ENCODE results near the gene EDARADD.

The EDARADD gene

GRCh38 chr1:236511735-236512418, 117.8 kb downstream of the EDARADD start:
- Histone ChIP-seq H3K9ac (ENCODE audit: low read length) (no peak overlapping the region), H3K79me2 (ENCODE audit: low read length) (no peaks in the 10 kb centered on the region), H4K20me1 (ENCODE audit: insufficient read depth, low read length) (peaks cover 21% of the 10 kb centered on the region), H3K27ac (ENCODE audit: low read length) (no peak overlapping the region), H3K36me3 (replicated peaks; ENCODE audit: low read depth, low read length) (no peaks in the 10 kb centered on the region), H3K9me3 (ENCODE audit: insufficient read depth, low read length) (no peaks in the 10 kb centered on the region), H3K27me3 (ENCODE audit: low read depth, low read length) (peaks cover 74% of the 10 kb centered on the region), H3K4me1 (ENCODE audit: low read length) (peaks cover 15% of the 10 kb centered on the region), H2AFZ (ENCODE audit: low read depth, low read length) (no peak overlapping the region), H3K4me2 (ENCODE audit: low read length) (no peak overlapping the region), H3K4me3 (ENCODE audit: low read length) (no peak overlapping the region)
- TF ChIP-seq CTCF (IDR thresholded peaks at IDR 0.05; ENCODE audit: low read depth, low read length), result no peak
- no peak for TF ChIP-seq EZH2phosphoT487 (IDR thresholded peaks at IDR 0.05; ENCODE audit: low read depth)

DNA sequence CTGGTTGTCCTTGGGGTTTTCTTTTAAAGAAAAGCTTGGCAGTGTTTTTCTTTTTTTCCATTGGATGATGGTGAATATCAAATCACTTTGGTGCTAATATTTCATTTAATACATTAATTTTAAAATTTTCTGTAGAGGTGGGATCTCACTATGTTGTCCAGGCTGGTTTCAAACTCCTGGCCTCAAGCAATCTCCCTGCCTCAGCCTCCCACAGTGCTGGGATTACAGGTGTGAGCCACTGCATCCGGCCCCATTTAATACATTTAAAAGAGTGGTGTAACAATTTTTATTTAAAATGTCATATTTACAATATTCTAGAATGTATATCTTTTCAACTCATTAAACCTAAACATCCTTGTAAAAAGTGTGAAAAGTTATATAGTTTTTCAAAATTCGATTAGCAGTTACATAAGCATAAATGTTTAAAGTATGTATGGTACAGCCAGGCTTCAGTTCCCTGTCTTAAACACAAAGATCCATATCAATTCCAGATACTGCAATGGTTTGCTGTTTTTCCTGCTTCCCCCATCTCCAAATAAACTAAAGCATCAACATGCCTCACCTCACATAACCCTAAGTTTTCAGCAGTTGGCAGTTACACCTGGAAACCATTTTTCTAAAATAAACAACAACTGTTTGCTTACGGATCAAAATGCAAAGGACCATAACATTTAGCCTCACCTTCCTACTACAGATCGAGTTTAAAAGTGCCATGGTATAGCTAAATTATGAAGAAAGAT, 120.8 kb downstream of the EDARADD start:
- Histone ChIP-seq H3K9me3 (ENCODE audit: insufficient read depth, low read length) (no peaks in the 10 kb centered on the region), H3K36me3 (replicated peaks; ENCODE audit: low read depth, low read length) (no peaks in the 10 kb centered on the region), H3K27me3 (ENCODE audit: low read depth, low read length) (peaks cover 79% of the 10 kb centered on the region), H4K20me1 (ENCODE audit: insufficient read depth, low read length) (peaks cover 5% of the 10 kb centered on the region; the same call in 1 of the 2 replicates), H3K79me2 (ENCODE audit: low read length) (no peaks in the 10 kb centered on the region), H3K4me3 (ENCODE audit: low read length) (no peak overlapping the region), H3K4me2 (ENCODE audit: low read length) (no peak overlapping the region), H3K4me1 (ENCODE audit: low read length) (no peaks in the 10 kb centered on the region), H2AFZ (ENCODE audit: low read depth, low read length) (no peak overlapping the region), H3K27ac (ENCODE audit: low read length) (no peak overlapping the region), H3K9ac (ENCODE audit: low read length) (no peak overlapping the region)
- no peak for TF ChIP-seq CTCF (IDR thresholded peaks at IDR 0.05; ENCODE audit: low read depth, low read length)
- TF ChIP-seq EZH2phosphoT487 (IDR thresholded peaks at IDR 0.05; ENCODE audit: low read depth), result no peak

DNA sequence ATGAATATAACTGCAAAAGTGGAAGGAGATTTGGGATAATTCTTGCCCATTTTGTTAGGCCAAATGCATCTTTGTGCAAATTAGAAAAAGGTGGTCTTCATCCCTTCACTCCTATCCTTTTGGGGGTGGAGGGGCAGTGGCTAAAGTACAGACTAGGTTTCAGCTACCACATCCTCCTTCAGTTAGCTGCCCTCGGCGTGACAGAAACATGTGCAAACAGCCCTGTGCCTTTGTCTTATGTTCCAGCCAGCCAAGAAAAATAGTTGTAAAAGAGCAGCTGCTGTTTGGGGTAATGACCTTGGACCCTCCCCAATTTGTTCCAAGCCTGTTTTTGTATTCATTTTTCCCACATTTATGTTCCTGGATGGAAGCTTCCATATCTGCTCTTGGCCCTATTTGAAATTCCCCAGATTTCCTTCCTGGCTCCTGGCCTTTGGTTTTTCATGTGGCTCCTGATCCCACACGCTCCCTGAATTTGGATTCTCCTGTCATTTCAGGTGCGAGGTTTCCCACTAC, 121.4 kb downstream of the EDARADD start:
- Histone ChIP-seq H3K4me1 (ENCODE audit: low read length) (no peaks in the 10 kb centered on the region), H3K9me3 (ENCODE audit: insufficient read depth, low read length) (no peaks in the 10 kb centered on the region), H3K4me3 (ENCODE audit: low read length) (no peak overlapping the region), H3K79me2 (ENCODE audit: low read length) (no peaks in the 10 kb centered on the region), H3K27me3 (ENCODE audit: low read depth, low read length) (peaks cover 76% of the 10 kb centered on the region), H3K36me3 (replicated peaks; ENCODE audit: low read depth, low read length) (no peaks in the 10 kb centered on the region), H3K9ac (ENCODE audit: low read length) (no peak overlapping the region), H2AFZ (ENCODE audit: low read depth, low read length) (no peak overlapping the region), H3K27ac (ENCODE audit: low read length) (no peak overlapping the region), H4K20me1 (ENCODE audit: insufficient read depth, low read length) (peaks cover 5% of the 10 kb centered on the region; the same call in 1 of the 2 replicates), H3K4me2 (ENCODE audit: low read length) (no peak overlapping the region)
- TF ChIP-seq EZH2phosphoT487 (IDR thresholded peaks at IDR 0.05; ENCODE audit: low read depth) (no peak), CTCF (IDR thresholded peaks at IDR 0.05; ENCODE audit: low read depth, low read length) (no peak)

Measured in OCI-LY3 (cell line).